Panc1 (cell line): Measurements from ENCODE around the gene COASY.

ENCODE experiments used
- POLR2AphosphoS5 ChIP-seq: IDR thresholded peaks from 2 replicates; pipeline ENCODE4 v1.6.1; 2012; ENCODE audit warnings: mild to moderate bottlenecking, low read depth, low read length, moderate library complexity
- SIN3A ChIP-seq: IDR thresholded peaks from 2 replicates; pipeline ENCODE4 v1.6.1; 2012; ENCODE audit warnings: low read depth, mild to moderate bottlenecking, low read length, moderate library complexity, borderline replicate concordance; ENCODE audit not compliant: insufficient read depth
- TCF7L2 ChIP-seq: IDR thresholded peaks from 2 replicates; pipeline ENCODE4 v1.6.1; 2011; ENCODE audit warnings: mild to moderate bottlenecking, low read depth, low read length, inconsistent platforms
- TF ChIP-seq, protein P1 (sequence below): fragments of 450-650 bp; IDR thresholded peaks from 2 replicates; pipeline ENCODE4 v1.5.1; 2017; ENCODE audit warnings: mild to moderate bottlenecking
- TF ChIP-seq, protein P2 (sequence below), 2 experiments: IDR thresholded peaks; 2 replicates each; pipeline ENCODE4 v1.6.1; 2011 to 2012; ENCODE audit warnings: low read depth in 2 of 2, control low read depth in 1 of 2, low read length in 1 of 2, mild to moderate bottlenecking in 1 of 2, moderate library complexity in 1 of 2; ENCODE audit not compliant: insufficient read depth in 1 of 2

DNA sequence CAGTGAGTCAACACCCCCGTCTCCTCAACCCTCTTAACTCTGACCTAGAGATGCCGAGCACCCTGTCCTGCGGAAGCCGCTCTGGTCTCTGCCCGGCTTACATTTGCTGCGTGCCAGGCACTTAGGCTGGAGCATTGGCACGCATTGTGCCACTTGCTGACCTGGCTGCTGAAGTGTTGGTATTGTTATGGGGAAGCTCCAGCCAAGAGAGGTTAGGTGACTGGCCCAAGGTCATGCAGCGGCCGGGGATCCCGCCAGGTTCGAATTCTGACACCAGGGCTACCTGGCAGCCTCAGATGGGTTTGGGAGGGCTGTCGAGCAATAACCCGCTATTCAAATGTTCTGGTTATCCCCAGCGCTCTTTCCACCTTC lies 14.3 kb upstream of the COASY start:
- TF ChIP-seq, protein P1, sequence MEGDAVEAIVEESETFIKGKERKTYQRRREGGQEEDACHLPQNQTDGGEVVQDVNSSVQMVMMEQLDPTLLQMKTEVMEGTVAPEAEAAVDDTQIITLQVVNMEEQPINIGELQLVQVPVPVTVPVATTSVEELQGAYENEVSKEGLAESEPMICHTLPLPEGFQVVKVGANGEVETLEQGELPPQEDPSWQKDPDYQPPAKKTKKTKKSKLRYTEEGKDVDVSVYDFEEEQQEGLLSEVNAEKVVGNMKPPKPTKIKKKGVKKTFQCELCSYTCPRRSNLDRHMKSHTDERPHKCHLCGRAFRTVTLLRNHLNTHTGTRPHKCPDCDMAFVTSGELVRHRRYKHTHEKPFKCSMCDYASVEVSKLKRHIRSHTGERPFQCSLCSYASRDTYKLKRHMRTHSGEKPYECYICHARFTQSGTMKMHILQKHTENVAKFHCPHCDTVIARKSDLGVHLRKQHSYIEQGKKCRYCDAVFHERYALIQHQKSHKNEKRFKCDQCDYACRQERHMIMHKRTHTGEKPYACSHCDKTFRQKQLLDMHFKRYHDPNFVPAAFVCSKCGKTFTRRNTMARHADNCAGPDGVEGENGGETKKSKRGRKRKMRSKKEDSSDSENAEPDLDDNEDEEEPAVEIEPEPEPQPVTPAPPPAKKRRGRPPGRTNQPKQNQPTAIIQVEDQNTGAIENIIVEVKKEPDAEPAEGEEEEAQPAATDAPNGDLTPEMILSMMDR = no peak
- TF ChIP-seq POLR2AphosphoS5 = no peak
- TF ChIP-seq TCF7L2 = no peak
- TF ChIP-seq SIN3A = no peak
- TF ChIP-seq, protein P2, sequence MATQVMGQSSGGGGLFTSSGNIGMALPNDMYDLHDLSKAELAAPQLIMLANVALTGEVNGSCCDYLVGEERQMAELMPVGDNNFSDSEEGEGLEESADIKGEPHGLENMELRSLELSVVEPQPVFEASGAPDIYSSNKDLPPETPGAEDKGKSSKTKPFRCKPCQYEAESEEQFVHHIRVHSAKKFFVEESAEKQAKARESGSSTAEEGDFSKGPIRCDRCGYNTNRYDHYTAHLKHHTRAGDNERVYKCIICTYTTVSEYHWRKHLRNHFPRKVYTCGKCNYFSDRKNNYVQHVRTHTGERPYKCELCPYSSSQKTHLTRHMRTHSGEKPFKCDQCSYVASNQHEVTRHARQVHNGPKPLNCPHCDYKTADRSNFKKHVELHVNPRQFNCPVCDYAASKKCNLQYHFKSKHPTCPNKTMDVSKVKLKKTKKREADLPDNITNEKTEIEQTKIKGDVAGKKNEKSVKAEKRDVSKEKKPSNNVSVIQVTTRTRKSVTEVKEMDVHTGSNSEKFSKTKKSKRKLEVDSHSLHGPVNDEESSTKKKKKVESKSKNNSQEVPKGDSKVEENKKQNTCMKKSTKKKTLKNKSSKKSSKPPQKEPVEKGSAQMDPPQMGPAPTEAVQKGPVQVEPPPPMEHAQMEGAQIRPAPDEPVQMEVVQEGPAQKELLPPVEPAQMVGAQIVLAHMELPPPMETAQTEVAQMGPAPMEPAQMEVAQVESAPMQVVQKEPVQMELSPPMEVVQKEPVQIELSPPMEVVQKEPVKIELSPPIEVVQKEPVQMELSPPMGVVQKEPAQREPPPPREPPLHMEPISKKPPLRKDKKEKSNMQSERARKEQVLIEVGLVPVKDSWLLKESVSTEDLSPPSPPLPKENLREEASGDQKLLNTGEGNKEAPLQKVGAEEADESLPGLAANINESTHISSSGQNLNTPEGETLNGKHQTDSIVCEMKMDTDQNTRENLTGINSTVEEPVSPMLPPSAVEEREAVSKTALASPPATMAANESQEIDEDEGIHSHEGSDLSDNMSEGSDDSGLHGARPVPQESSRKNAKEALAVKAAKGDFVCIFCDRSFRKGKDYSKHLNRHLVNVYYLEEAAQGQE (IDR thresholded peaks at IDR 0.05; ENCODE audit: insufficient read depth in 1 of 2, low read depth in 2 of 2, low read length in 1 of 2) = no peak
